Measurements from ENCODE around the gene TBL3.

Gene TBL3

DNA sequence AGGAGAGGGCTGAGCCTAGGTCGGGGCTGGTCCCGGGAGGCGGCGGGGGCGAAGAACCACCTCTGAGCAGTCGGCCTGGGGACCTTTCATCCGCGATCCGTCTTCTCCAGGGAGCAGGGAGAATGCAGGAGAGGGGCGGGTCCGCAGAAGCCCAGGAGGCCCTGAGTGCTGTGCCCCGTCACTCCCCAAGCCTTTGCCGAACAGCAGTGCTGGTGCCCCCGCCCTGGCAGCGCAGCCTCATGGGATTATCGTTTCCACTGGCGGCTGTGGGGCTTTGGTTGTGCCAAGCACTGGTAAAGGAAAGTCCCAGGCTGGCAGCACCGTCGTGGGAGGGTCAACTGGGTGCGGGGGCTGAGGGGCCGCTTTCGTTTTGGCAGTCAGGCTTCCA is 631 bp downstream of the TBL3 start:
- Mint-ChIP-seq H3K4me1 (peaks cover 20% of the 10 kb centered on the region), H3K9me3 (no peaks in the 10 kb centered on the region), H3K27ac (no peak overlapping the region), H3K27me3 (no peaks in the 10 kb centered on the region), H3K4me3 (peak overlapping the region; percentile 98), H3K36me3 (peaks cover 8% of the 10 kb centered on the region)

DNA sequence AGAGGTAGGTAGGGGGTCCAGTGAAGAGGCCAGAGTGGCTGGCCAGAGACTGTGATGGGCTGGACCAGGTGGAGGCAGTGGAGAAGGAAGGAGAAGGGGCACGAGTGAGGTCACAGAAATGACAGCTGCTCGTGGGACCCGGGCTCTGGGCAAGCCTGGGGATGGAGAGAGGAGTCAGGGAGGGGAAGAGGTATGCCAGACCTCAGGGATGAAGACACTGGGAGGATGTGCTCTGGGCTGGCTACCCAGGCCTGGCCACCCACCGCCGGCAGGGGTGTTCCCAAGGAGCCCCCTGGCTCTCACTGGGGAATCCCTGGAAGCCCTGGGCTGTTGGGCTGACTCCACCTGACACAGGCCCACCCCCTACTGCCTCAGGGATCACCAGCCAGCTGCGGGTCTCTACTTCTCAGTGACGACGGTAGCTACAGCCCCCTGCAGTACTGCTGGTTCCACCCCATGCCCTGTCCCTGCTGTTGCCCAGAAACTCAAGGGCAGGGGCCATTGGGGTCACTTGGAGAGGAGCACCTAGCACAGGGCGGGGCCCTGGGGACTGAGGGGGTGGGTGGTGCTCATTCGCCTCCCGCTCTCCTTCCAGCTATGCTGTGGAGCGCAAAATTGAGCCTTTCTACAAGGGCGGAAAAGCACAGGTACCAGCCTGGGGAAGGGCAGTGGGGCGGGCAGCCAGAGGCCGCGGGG is 1.8 kb downstream of the TBL3 start:
- Mint-ChIP-seq H3K27me3 (no peaks in the 10 kb centered on the region), H3K36me3 (peaks cover 10% of the 10 kb centered on the region), H3K27ac (no peak overlapping the region)

GRCh38 chr16:1974157-1975070 is 2.6 kb downstream of the TBL3 start:
- no peak overlapping the region for H3K27ac Mint-ChIP-seq
- H3K9me3 Mint-ChIP-seq: no peaks in the 10 kb centered on the region
- peaks cover 10% of the 10 kb centered on the region for H3K36me3 Mint-ChIP-seq

More for the DNA sequence above, 1.8 kb downstream of the TBL3 start:
- Mint-ChIP-seq H3K4me1 (peaks cover 20% of the 10 kb centered on the region), H3K9me3 (no peaks in the 10 kb centered on the region), H3K4me3 (no peak overlapping the region)

GRCh38 chr16:1975432-1976215 is 3.8 kb downstream of the TBL3 start:
- H3K36me3 Mint-ChIP-seq: peaks cover 11% of the 10 kb centered on the region
- peaks cover 20% of the 10 kb centered on the region for H3K4me1 Mint-ChIP-seq
- H3K27me3 Mint-ChIP-seq: no peaks in the 10 kb centered on the region
- H3K4me3 Mint-ChIP-seq: no peak overlapping the region
- H3K27ac Mint-ChIP-seq: no peak overlapping the region
- no peaks in the 10 kb centered on the region for H3K9me3 Mint-ChIP-seq

More at GRCh38 chr16:1974157-1975070, 2.6 kb downstream of the TBL3 start:
- no peak overlapping the region for H3K4me3 Mint-ChIP-seq
- H3K27me3 Mint-ChIP-seq: no peaks in the 10 kb centered on the region
- H3K4me1 Mint-ChIP-seq: peaks cover 20% of the 10 kb centered on the region

DNA sequence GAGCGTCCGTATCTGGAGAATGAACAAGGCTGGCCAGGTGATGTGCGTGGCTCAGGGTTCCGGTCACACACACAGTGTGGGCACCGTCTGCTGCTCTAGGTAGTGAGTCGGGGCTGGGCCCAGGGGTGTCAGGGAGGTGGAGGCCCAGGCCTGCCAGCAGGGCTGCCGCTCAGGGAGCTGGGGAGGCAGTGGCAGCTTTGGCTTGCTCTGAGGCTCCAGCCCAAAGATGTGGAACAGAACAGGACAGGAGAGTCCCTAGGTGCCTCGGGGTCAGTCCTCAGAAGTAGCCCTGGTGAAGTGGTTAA is 4.3 kb downstream of the TBL3 start:
- Mint-ChIP-seq H3K9me3 (no peaks in the 10 kb centered on the region), H3K4me1 (peaks cover 15% of the 10 kb centered on the region), H3K27ac (no peak overlapping the region), H3K27me3 (peaks cover under 1% of the 10 kb centered on the region), H3K4me3 (no peak overlapping the region), H3K36me3 (peaks cover 11% of the 10 kb centered on the region)

DNA sequence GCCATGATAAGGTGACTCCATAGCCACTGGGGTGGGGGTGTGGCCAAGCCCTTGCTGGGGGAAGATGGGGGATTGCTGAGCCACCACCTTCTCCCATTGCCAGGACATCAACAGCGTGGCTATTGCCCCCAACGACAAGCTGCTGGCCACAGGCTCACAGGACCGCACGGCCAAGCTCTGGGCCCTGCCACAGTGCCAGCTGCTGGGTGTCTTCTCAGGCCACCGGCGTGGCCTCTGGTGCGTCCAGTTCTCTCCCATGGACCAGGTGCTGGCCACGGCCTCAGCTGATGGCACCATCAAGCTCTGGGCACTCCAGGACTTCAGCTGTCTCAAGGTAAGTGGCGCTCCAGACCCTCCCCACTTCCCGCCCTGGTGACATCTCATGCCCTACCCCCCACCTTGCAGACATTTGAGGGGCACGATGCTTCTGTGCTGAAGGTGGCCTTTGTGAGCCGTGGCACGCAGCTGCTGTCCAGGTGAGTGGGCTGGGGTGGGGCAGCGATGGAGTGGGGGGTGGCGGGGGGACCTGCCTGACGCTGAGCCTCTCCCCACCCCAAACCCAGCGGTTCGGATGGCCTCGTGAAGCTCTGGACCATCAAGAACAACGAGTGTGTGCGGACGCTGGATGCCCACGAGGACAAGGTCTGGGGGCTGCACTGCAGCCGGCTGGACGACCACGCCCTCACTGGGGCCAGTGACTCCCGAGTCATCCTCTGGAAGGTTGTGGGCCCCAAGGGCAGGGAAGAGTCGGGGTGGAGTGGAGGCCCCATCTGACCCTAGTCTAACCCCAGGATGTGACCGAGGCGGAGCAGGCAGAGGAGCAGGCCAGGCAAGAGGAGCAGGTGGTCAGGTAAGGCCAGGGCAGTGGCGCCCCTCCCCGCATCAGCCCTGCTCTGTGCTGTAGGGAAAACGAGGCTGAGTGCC is 5.4 kb downstream of the TBL3 start:
- H3K4me3 Mint-ChIP-seq: no peak overlapping the region
- H3K4me1 Mint-ChIP-seq: peaks cover 6% of the 10 kb centered on the region
- peaks cover 2% of the 10 kb centered on the region for H3K27me3 Mint-ChIP-seq
- peaks cover 11% of the 10 kb centered on the region for H3K36me3 Mint-ChIP-seq
- no peaks in the 10 kb centered on the region for H3K9me3 Mint-ChIP-seq
- H3K27ac Mint-ChIP-seq: peak overlapping the region; percentile 18

- H3K27me3 Mint-ChIP-seq: peaks cover 2% of the 10 kb centered on the region
- H3K9me3 Mint-ChIP-seq: no peaks in the 10 kb centered on the region
These were observed 6.0 kb downstream of the TBL3 start for GRCh38 chr16:1977875-1978268.

DNA sequence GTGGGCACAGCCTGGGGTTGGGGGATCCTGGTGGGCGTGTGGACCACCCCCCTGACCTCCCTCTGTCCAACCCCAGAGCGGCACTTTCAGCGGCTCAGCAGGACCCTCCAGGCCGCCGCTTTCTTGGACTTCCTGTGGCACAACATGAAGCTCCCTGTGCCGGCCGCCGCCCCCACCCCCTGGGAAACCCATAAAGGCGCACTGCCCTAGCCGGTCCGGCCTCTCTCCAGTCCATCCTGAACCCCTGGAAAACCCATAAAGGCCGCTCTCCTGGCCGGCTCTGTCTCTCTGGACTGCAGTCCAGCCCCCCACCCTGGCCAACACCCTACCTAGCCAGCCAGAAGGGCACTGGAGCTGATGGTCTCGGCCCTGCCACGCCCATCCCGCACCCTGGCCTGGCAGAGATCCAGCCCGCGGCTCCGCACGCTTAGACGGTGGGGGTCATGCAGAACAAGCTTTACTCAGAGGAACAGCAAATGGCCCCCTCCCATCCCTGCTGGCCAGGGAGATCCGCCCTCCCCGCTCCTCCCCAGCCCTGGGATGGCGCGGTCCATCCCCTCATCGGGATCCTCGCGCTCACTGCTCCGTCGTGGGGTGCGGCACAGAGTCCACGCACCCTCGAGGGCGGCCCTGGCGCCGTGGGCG is 6.7 kb downstream of the TBL3 start:
- Mint-ChIP-seq H3K4me1 (peaks cover 6% of the 10 kb centered on the region), H3K4me3 (no peak overlapping the region), H3K36me3 (peaks cover 11% of the 10 kb centered on the region), H3K27ac (no peak overlapping the region), H3K27me3 (peaks cover 2% of the 10 kb centered on the region), H3K9me3 (no peaks in the 10 kb centered on the region)

More at GRCh38 chr16:1977875-1978268, 6.0 kb downstream of the TBL3 start:
- peaks cover 3% of the 10 kb centered on the region for H3K4me1 Mint-ChIP-seq
- H3K4me3 Mint-ChIP-seq: no peak overlapping the region
- H3K27ac Mint-ChIP-seq: no peak overlapping the region
- H3K36me3 Mint-ChIP-seq: peaks cover 11% of the 10 kb centered on the region

GRCh38 chr16:1979271-1980029 is 7.6 kb downstream of the TBL3 start:
- Mint-ChIP-seq H3K36me3 (peaks cover 11% of the 10 kb centered on the region), H3K27me3 (peaks cover 2% of the 10 kb centered on the region), H3K9me3 (no peaks in the 10 kb centered on the region), H3K27ac (no peak overlapping the region), H3K4me3 (no peak overlapping the region), H3K4me1 (peaks cover 6% of the 10 kb centered on the region)

DNA sequence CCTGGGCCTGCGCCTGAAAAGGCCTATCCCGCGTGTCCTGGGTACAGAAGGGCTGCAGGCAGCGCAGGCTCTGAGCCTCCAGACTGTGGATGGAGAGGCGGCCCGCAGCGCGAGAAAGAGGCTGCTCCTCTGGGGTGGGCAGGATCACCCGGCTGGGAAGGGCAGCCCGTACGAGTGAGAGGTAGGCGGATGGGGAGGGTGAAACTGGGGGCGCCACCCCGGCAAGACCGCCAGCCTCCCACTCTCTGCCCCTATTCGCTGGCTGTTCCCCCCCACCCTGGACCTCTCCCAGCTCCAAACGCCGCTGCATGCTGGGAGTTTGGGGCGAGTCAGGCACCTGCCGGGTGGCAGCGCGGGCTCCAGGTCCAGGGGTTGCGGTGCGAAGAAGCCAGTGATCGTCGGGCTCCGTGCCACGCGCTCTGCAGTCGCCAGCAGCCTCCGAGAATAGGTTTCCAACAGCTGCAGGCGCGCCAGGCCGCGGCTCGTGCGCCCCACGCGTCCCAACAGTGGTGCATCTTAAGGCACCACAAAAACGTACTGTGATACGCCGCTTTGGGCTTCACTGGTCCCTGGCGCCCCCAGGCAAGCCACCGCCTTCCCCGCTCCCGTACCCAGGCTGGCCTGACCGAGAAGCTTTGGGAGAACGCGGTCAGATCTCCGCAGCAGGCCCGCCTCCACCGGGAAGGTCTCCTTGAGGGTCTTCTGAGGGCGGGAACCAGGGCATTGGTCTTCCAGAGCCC is 8.3 kb downstream of the TBL3 start:
- Mint-ChIP-seq H3K9me3 (no peaks in the 10 kb centered on the region), H3K27ac (no peak overlapping the region), H3K4me1 (peaks cover 12% of the 10 kb centered on the region), H3K27me3 (peaks cover 2% of the 10 kb centered on the region), H3K4me3 (no peak overlapping the region), H3K36me3 (peaks cover 8% of the 10 kb centered on the region)

- H3K4me3 Mint-ChIP-seq: no peak overlapping the region
- peaks cover 2% of the 10 kb centered on the region for H3K27me3 Mint-ChIP-seq
- H3K27ac Mint-ChIP-seq: no peak overlapping the region
- H3K36me3 Mint-ChIP-seq: peaks cover 8% of the 10 kb centered on the region
- peaks cover 14% of the 10 kb centered on the region for H3K4me1 Mint-ChIP-seq
- no peaks in the 10 kb centered on the region for H3K9me3 Mint-ChIP-seq
These were observed 8.9 kb downstream of the TBL3 start for GRCh38 chr16:1980770-1981087.

- Mint-ChIP-seq H3K36me3 (peaks cover 5% of the 10 kb centered on the region), H3K27ac (no peak within 1 kb of the TSS), H3K4me1 (peaks cover 14% of the 10 kb centered on the region), H3K4me3 (no peak within 1 kb of the TSS), H3K27me3 (peaks cover 2% of the 10 kb centered on the region), H3K9me3 (no peaks in the 10 kb centered on the region)
These were observed 9.6 kb downstream of the TBL3 start, which contains the start of gene NOXO1 for GRCh38 chr16:1981398-1981836. NOXO1 (minus strand) TSS chr16:1981469; CDS start chr16:1981179, 290 bp downstream.

DNA sequence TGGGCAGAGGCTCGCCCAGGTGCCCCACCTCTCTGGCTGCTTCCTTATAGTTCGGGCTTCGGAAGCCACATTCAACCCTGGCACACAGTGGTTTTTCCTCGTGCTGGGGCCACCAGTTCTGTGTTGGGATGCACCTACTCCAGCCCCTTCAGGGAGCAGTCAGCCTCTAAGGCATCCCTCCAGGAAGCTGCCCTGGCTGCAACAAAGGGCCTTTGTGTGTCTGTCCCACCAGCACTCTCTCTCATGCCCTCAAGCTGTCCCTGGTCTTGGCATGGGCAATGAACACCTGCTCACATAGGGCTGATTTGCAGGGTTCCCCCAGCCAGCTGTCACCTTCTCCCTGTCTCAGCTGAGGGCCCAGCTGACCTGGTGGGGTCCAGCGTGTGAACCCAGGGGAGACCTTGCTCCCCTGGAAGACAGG is 10.2 kb downstream of the TBL3 start:
- H3K4me1 Mint-ChIP-seq: peaks cover 14% of the 10 kb centered on the region
- H3K27ac Mint-ChIP-seq: no peak overlapping the region
- H3K4me3 Mint-ChIP-seq: no peak overlapping the region
- peaks cover 2% of the 10 kb centered on the region for H3K27me3 Mint-ChIP-seq
- peaks cover 7% of the 10 kb centered on the region for H3K36me3 Mint-ChIP-seq
- no peaks in the 10 kb centered on the region for H3K9me3 Mint-ChIP-seq

Data from activated naive CD4-positive, alpha-beta T cell treated with anti-CD3 and anti-CD28 coated beads, Interleukin-2, amount 50 U/mL, for 24 hours (primary cell).